BJ (cell line): Measurements from ENCODE around the gene TMEM94. TPM values are rescaled to one million over a fixed set of nuclear protein-coding genes. Genes with fewer than 3 reads are reported as not detected.

Experiments
- CTCF ChIA-PET: fragments of 350-600 bp; formaldehyde crosslinking; extraction: SDS; loops from one replicate; lab custom pipeline; 2021; ENCODE audit warnings: antibody characterized with exemption, inconsistent platforms; lab: Yijun Ruan, JAX
- POLR2A ChIA-PET: fragments of 300-600 bp; sonication (Branson Sonifier 250); formaldehyde crosslinking; extraction: SDS; loops from one replicate; lab custom pipeline; 2021; ENCODE audit warnings: antibody characterized with exemption; lab: Charles Lee
- DNase-seq: peaks from one replicate; pipeline ENCODE4 v3.0.0-alpha.2; 2011; ENCODE audit warnings: low read depth
- H3K27me3 ChIP-seq: 2 replicates; pipeline ENCODE4 v1.6.0; 2011; ENCODE audit warnings: low read length; ENCODE audit not compliant: control insufficient read depth, insufficient read depth
- H3K36me3 ChIP-seq: 2 replicates; pipeline ENCODE4 v1.5.1; 2011; ENCODE audit warnings: low read length; ENCODE audit not compliant: control insufficient read depth, insufficient read depth
- H3K4me3 ChIP-seq: 2 replicates; pipeline ENCODE4 v1.5.1; 2011; ENCODE audit warnings: low read depth, mild to moderate bottlenecking, control low read depth, low read length
- polyA plus RNA-seq: library from polyadenylated mRNA; depleted of rRNA; stranded (reverse); fragments of >200 nt; gene quantifications from 2 replicates; pipeline ENCODE4 v1.2.3, GENCODE V29; 2011
- TF ChIP-seq, protein P1 (sequence below): IDR thresholded peaks from 2 replicates; pipeline ENCODE4 v1.5.1; 2011; ENCODE audit warnings: low read depth, mild to moderate bottlenecking, control low read depth, inconsistent platforms, low read length, moderate library complexity; ENCODE audit not compliant: insufficient read depth

The TMEM94 gene
- polyA plus RNA-seq, 1 experiment = 35.5 TPM

DNA sequence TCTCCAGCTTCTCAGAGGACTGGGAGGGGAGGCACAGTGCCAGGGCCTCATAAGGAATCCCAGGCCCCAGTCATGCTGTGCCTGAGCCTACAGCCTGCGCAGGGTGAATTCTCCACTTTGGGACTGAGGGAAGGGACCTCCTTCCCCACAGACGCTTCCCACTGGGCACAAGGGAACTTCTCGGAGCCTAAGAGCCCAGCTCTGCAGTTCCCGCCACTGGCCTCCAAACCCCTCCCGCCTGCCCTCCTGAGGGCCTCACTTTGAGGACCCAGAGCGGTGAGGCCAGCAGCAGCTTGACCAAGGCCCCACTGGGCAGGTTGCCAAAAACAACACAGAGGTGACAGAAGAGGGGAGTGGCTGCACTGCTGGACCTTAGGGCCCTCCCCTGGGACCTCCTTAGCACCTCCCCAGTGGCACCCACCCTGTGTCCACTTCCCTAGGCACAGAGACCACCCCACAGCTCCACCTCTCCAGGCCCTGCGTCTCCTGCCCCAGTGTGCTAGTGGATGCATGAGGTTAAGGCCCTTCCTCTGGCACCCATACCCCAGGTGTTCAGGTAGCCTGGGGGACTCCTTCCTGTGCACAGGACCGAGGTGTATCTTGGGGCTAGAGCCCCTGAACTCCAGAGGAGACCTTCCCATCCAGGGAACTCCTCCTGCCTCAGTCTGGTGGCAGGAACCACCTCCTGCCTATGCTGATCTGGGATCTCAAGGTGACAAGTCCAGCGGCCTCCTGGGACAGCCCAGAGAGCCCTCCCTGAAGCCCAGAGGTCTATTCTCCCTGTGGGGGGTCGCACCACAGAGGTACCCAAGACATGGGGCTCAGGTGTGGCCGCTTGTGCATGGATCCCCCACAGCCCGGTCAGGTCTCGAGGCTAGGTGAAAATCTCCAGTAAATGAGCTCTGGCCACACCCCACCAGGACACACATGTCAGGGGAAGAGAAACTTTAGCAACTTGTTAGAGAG lies 55.5 kb downstream of the TMEM94 start:
- Histone ChIP-seq H3K4me3 (no peak overlapping the region), H3K36me3 (peaks cover 8% of the 10 kb centered on the region), H3K27me3 (no peaks in the 10 kb centered on the region)
- ChIA-PET POLR2A (no interaction called here), CTCF (interaction anchor here (0.7 to 2.0 kb wide), 4 partner anchors 8 to 222 kb away, joined by 3 to 8 read pairs (median 3); partner anchors contain the start of gene SLC25A19)
- DNase-seq = no peak
- TF ChIP-seq, protein P1, sequence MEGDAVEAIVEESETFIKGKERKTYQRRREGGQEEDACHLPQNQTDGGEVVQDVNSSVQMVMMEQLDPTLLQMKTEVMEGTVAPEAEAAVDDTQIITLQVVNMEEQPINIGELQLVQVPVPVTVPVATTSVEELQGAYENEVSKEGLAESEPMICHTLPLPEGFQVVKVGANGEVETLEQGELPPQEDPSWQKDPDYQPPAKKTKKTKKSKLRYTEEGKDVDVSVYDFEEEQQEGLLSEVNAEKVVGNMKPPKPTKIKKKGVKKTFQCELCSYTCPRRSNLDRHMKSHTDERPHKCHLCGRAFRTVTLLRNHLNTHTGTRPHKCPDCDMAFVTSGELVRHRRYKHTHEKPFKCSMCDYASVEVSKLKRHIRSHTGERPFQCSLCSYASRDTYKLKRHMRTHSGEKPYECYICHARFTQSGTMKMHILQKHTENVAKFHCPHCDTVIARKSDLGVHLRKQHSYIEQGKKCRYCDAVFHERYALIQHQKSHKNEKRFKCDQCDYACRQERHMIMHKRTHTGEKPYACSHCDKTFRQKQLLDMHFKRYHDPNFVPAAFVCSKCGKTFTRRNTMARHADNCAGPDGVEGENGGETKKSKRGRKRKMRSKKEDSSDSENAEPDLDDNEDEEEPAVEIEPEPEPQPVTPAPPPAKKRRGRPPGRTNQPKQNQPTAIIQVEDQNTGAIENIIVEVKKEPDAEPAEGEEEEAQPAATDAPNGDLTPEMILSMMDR = no peak

DNA sequence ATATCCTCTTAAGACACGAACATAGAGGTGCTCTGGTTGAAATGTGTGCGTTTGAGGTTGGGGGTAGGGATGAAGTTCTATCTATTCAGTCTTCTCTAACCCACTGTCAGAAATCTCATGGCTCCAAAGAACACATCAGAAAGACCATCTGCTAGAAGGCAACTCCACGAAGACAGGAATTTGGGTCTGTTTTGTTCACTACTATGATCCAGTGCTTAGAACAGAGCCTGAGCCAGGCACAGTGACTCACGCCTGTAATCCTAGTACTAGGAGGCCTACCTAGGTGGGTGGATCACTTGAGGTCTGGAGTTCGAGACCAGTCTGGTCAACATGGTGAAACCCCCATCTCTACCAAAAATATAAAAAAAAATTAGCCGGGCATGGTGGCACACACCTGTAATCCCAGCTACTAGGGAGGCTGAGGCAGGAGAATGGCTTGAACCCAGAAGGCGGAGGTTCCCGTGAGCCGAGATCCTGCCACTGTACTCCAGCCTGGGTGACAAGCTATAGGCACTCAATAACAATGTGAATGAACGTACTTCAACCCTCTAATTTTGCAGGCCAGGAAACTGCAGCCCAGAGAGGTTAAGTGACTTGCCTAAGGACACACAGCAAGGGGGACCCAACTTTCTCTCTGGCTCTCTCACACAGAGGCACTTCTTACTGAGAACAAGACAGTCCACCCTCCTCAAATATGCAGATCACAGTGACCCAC lies 56.6 kb downstream of the TMEM94 start:
- no peak for DNase-seq
- TF ChIP-seq, protein P1 = no peak
- ChIA-PET POLR2A (no interaction called here), CTCF (interaction anchor here (0.8 to 2.0 kb wide), 6 partner anchors 9 to 365 kb away, joined by 3 to 8 read pairs (median 4); partner anchors contain the start of genes SLC25A19, SMIM5 and TRIM47)
- H3K4me3 ChIP-seq = no peak overlapping the region
- peaks cover 6% of the 10 kb centered on the region for H3K36me3 ChIP-seq
- H3K27me3 ChIP-seq = no peaks in the 10 kb centered on the region

DNA sequence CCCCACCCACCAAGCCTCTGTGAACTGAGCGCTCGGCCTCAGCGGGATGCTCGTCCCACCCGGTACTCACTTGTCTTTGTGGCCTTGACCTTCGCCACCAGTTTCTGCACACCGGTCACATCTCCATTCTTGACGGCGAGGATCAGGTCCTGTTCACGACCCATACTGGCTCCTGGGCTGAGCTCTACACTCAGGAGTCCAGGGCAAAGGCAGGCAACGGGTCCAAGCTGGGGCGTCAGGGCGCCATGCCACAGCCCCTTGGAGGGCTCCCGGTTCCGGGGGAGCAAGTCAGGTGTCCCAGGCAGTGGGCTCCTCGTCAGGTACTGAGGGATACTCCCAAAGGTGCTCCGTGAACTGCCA lies 57.2 kb downstream of the TMEM94 start:
- CTCF ChIA-PET = interaction anchor here (0.8 to 2.0 kb wide), 5 partner anchors 10 to 365 kb away, joined by 3 to 8 read pairs (median 4); partner anchors contain the start of genes SMIM5 and TRIM47
- Histone ChIP-seq H3K36me3 (peaks cover 6% of the 10 kb centered on the region), H3K27me3 (no peaks in the 10 kb centered on the region), H3K4me3 (no peak overlapping the region; the same call in 1 of the 2 replicates)
- POLR2A ChIA-PET = no interaction called here
- TF ChIP-seq, protein P1 = no peak
- no peak for DNase-seq

DNA sequence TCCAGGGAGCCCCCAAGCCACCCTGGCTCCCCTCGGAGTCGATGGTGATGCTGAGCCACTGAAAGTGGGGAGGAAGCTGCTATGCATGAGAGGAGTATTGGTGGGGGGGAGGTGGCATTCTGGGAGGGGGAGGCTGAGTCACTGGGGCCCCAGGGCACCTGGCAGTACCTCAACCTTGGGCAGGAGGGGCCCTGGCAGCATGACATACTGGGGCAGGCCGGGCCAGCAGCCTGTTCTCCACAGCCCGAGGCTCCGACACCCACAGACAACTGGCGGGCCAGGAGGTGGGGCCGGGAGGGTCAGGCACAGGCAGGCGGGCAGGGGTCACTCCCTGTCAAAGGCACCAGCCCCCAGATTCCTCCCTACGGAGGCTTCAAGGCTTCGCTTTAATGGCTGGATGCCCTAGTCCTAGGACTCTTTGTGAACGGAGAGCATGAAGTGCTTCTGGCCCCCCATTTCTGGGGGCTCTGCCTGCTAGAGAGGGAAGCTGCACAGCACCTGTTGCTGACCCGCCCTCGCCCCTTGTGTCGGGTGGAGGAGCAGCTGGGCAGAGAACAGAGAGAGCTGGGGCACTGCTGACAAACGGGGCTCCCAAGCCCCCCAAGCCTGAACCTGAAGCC lies 58.0 kb downstream of the TMEM94 start:
- peaks cover 5% of the 10 kb centered on the region for H3K36me3 ChIP-seq
- H3K4me3 ChIP-seq = peak overlapping the region; percentile 83
- TF ChIP-seq, protein P1 = no peak
- CTCF ChIA-PET = interaction anchor here (0.8 to 1.8 kb wide), 4 partner anchors 10 to 553 kb away, joined by 3 to 6 read pairs (median 4); partner anchors contain the start of gene SMIM5
- POLR2A ChIA-PET = no interaction called here
- no peaks in the 10 kb centered on the region for H3K27me3 ChIP-seq
- no peak for DNase-seq
